HG03354 (cell line): ENCODE results near the gene SPINT2.
"Not testable (repeated sequence)": the region's sequence is repeated elsewhere in the genome, so short reads cannot be mapped to it uniquely, and the experiment has no call there.

Experiments
- ATAC-seq: cut with Tn5 transposase; IDR thresholded peaks from one replicate; pipeline ENCODE4 v1.9.1; 2021; ENCODE audit warnings: mild to moderate bottlenecking; ENCODE audit not compliant: unreplicated experiment, poor library complexity, severe bottlenecking

Gene SPINT2

GRCh38 chr19:38264486-38265212 is at the start of gene SPINT2:
TSS of gene SPINT2 (plus strand) at chr19:38264573. CDS start at chr19:38264893, 320 bp downstream.
- ATAC-seq, result peak; percentile 41

- ATAC-seq, result no peak
These were observed 47.4 kb upstream of the SPINT2 start for GRCh38 chr19:38216785-38217641.

GRCh38 chr19:38218204-38218603 is 46.2 kb upstream of the SPINT2 start:
- ATAC-seq, result no peak

- ATAC-seq, result no peak
These were observed 45.2 kb upstream of the SPINT2 start for GRCh38 chr19:38219221-38219620.

- ATAC-seq, result no peak
These were observed 43.0 kb upstream of the SPINT2 start for GRCh38 chr19:38221421-38221820.

- ATAC-seq, result no peak
These were observed 42.2 kb upstream of the SPINT2 start for GRCh38 chr19:38221919-38222830.

- no peak for ATAC-seq
These were observed 41.3 kb upstream of the SPINT2 start for GRCh38 chr19:38223119-38223523.

- no peak for ATAC-seq
These were observed 40.8 kb upstream of the SPINT2 start for GRCh38 chr19:38223617-38224013.

GRCh38 chr19:38224014-38224862 is 40.1 kb upstream of the SPINT2 start, which contains the start of gene DPF1:
TSS of gene DPF1 (minus strand) at chr19:38224222. CDS start at chr19:38224142, 80 bp downstream.
- peak; percentile 71 for ATAC-seq

- not testable (repeated sequence) for ATAC-seq
These were observed 39.5 kb upstream of the SPINT2 start for GRCh38 chr19:38224863-38225218.

GRCh38 chr19:38227287-38228004 is 36.9 kb upstream of the SPINT2 start:
- no peak for ATAC-seq

GRCh38 chr19:38228005-38228377 is 36.4 kb upstream of the SPINT2 start:
- ATAC-seq, result no peak

- no peak for ATAC-seq
These were observed 35.6 kb upstream of the SPINT2 start for GRCh38 chr19:38228491-38229439.

- peak; percentile 68 for ATAC-seq
These were observed 34.7 kb upstream of the SPINT2 start for GRCh38 chr19:38229585-38230073.

- ATAC-seq, result not testable (repeated sequence)
These were observed 33.8 kb upstream of the SPINT2 start for GRCh38 chr19:38230506-38231133.

- no peak for ATAC-seq
These were observed 32.5 kb upstream of the SPINT2 start for GRCh38 chr19:38231918-38232317.

- no peak for ATAC-seq
These were observed 30.6 kb upstream of the SPINT2 start for GRCh38 chr19:38233740-38234251.
